GM23248 (cell line): ENCODE data around the gene MVD. TPM values are rescaled to one million over a fixed set of nuclear protein-coding genes. Genes with fewer than 3 reads are reported as not detected.

Experiments used
- DNase-seq: peaks from one replicate; pipeline ENCODE4 v3.0.0-alpha.2; 2015
- H2AFZ ChIP-seq: fragments of 200-600 bp; sonication (generic); 2 replicates; pipeline ENCODE4 v1.6.1; 2016; ENCODE audit warnings: antibody characterized with exemption
- H3F3A ChIP-seq: fragments of 200-600 bp; sonication (generic); 2 replicates; pipeline ENCODE4 v1.6.1; 2016; ENCODE audit warnings: mild to moderate bottlenecking, antibody characterized with exemption, mixed run types; ENCODE audit not compliant: insufficient read depth
- H3K27ac ChIP-seq: fragments of 200-600 bp; sonication (generic); 2 replicates; pipeline ENCODE4 v1.5.1; 2016; ENCODE audit warnings: mild to moderate bottlenecking
- H3K27me3 ChIP-seq: fragments of 200-600 bp; sonication (generic); replicated peaks from 2 replicates; pipeline ENCODE4 v1.6.1; 2016; ENCODE audit warnings: mild to moderate bottlenecking; ENCODE audit not compliant: insufficient read depth
- H3K36me3 ChIP-seq: fragments of 200-600 bp; sonication (generic); 2 replicates; pipeline ENCODE4 v1.6.1; 2016; ENCODE audit warnings: low read depth, mild to moderate bottlenecking
- H3K4me1 ChIP-seq: fragments of 200-600 bp; sonication (generic); 2 replicates; pipeline ENCODE4 v1.6.1; 2016; ENCODE audit warnings: mild to moderate bottlenecking; ENCODE audit not compliant: insufficient read depth
- H3K4me2 ChIP-seq: fragments of 200-600 bp; sonication (generic); one replicate; pipeline ENCODE4 v1.6.1; 2016; ENCODE audit warnings: mild to moderate bottlenecking; ENCODE audit not compliant: unreplicated experiment
- H3K4me3 ChIP-seq: fragments of 200-600 bp; sonication (generic); 2 replicates; pipeline ENCODE4 v1.5.1; 2016; ENCODE audit warnings: mild to moderate bottlenecking
- H3K79me2 ChIP-seq: fragments of 200-600 bp; sonication (generic); 2 replicates; pipeline ENCODE4 v1.6.1; 2016; ENCODE audit warnings: mild to moderate bottlenecking; ENCODE audit not compliant: insufficient read depth
- H3K9ac ChIP-seq: fragments of 200-600 bp; sonication (generic); 2 replicates; pipeline ENCODE4 v1.6.1; 2016; ENCODE audit warnings: mild to moderate bottlenecking
- H3K9me2 ChIP-seq: fragments of 200-600 bp; sonication (generic); 2 replicates; pipeline ENCODE4 v1.6.1; 2016; ENCODE audit warnings: mixed run types, mild to moderate bottlenecking, moderate library complexity; ENCODE audit not compliant: insufficient read depth
- H3K9me3 ChIP-seq: fragments of 200-600 bp; sonication (generic); one replicate; pipeline ENCODE4 v1.6.1; 2017; ENCODE audit warnings: low read depth
- H4K20me1 ChIP-seq: fragments of 200-600 bp; sonication (generic); 2 replicates; pipeline ENCODE4 v1.6.0; 2016; ENCODE audit not compliant: insufficient read depth
- EZH2 ChIP-seq: fragments of 200-600 bp; sonication (generic); IDR thresholded peaks from 2 replicates; pipeline ENCODE4 v1.6.1; 2018; ENCODE audit warnings: antibody characterized with exemption, mild to moderate bottlenecking; ENCODE audit not compliant: insufficient read depth, poor library complexity, severe bottlenecking
- EZH2phosphoT487 ChIP-seq: fragments of 200-600 bp; sonication (generic); IDR thresholded peaks from 2 replicates; pipeline ENCODE4 v1.6.1; 2018; ENCODE audit warnings: antibody characterized with exemption, moderate library complexity, mild to moderate bottlenecking, low read depth; ENCODE audit not compliant: insufficient read depth
- WGBS, 2 experiments: methylation state at CpG; one replicate each; pipeline ENCODE4 v1.1.6; 2015 to 2017; ENCODE audit warnings: low lambda C conversion rate in 2 of 2, low coverage in 1 of 2; ENCODE audit errors: missing lambda C conversion rate in 2 of 2; 5-methylcytosine and 5-hydroxymethylcytosine counted together
- in situ Hi-C: fragments of 300-500 bp; cut with MboI; formaldehyde crosslinking; loops from 2 replicates; pipeline ENCODE4 v1.15.0; 2020
- polyA plus RNA-seq: library from polyadenylated mRNA; unstranded; fragments of >200 nt; fragmentation: Nextera tagmentation; extraction: Ambion mirVana; gene quantifications from 2 replicates; pipeline ENCODE4 v1.2.1, GENCODE V29; 2016
- total RNA-seq: library from RNA; depleted of rRNA; stranded (reverse); fragments of >200 nt; shearing (Covaris generic); gene quantifications from 2 replicates; pipeline ENCODE4 v1.2.3, GENCODE V29; 2014

Gene MVD
- total and polyA plus RNA-seq, 2 experiments from 2014 or later, result 25.0 to 27.4 TPM

DNA sequence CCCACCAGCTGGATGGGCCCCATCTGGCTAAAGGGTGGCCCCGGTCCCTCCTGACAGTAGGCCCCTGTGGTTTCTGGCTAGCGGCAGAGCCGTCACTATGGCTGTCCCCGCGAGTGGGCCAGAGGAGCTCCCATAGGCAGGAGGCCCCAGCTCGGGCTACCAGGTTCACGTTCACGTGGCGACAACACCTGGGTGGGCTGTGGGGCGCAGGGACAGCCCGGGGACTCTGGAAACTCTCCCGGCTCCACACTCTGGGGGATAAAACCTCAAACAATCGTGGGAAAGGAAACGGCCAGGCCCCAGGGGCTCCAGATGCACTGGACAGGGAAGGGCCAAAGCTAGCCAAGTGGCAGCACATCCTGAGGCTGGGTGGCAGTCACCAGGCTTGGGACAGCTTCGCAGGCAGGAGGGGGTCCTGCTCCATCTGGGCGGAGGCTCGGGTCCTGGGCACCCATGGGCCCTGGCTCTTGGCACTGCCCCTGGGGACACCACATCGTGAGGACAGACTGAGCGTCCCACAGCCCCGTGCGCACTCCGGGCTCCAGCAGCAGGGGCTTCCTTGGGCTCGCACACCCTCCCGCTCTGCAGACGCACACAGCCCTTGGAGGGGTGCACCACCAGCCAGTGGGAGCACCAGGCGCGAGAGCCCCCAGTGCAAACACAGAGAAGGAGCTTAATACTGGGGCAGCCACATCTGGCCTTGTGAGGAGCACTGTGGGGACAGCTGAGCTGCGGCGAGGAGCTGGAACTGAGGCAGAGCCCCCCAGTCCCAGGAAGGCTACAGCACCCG is 38.9 kb upstream of the MVD start:
- Histone ChIP-seq H3K9ac (no peak overlapping the region), H3K4me1 (peaks cover 7% of the 10 kb centered on the region), H4K20me1 (no peaks in the 10 kb centered on the region), H3K79me2 (peaks cover 3% of the 10 kb centered on the region; the same call in 1 of the 2 replicates), H3K4me3 (no peak overlapping the region), H3K9me3 (no peaks in the 10 kb centered on the region), H3K27ac (no peak overlapping the region), H3F3A (no peaks in the 10 kb centered on the region), H3K4me2 (no peak overlapping the region), H3K27me3 (no peaks in the 10 kb centered on the region), H3K36me3 (no peaks in the 10 kb centered on the region), H3K9me2 (no peaks in the 10 kb centered on the region), H2AFZ (no peak overlapping the region)
- in situ Hi-C loops, result no loop called here
- no peak for DNase-seq
- WGBS, 2 experiments, result 89 to 90% methylated on average over 25 to 28 of the region's 30 CpGs
- TF ChIP-seq EZH2, result no peak
- no peak for TF ChIP-seq EZH2phosphoT487

DNA sequence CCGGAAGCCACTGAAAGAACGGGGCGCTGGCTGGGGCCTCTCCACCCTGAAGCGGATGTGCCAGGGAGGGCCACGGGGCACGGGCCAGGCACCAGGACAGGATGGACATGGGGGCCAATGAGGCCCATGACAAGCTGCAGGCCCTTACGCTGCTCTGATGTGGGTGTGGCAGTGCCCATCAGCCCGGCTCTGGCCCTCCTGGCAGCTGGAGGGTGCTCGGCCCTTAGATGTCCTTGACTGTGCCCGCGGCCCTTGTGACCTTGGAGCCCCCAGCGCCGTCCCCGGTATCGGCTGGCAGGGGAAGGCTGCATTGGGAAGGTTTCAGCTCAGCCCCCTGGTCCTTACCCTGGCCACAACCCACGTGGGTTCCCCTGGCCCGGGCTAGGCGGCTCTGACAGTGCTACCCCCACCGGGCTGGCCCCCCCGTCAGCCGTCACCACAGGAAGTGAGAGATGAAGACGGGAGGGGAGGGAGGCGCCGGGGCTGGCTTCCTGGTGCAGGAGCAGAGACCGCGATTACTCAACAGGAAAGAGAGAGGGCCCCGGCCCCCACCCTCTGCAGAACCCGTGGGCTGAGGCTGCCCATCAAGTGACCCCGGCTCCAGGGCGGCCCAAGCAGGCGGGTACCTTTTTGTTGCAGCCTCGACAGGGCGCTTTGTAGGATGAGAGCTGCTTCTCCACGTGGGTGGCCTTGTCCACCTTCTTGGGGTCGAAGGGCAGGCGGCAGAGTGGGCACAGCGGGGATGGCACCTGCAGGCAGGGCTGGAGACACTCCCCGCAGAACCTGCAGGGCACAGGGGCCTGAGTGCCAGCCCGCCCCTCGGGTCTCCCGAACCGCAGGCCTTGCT is 38.0 kb upstream of the MVD start:
- H3F3A ChIP-seq, result no peaks in the 10 kb centered on the region
- no peaks in the 10 kb centered on the region for H3K27me3 ChIP-seq
- H3K79me2 ChIP-seq, result no peaks in the 10 kb centered on the region
- TF ChIP-seq EZH2, result no peak
- TF ChIP-seq EZH2phosphoT487, result no peak
- H3K9ac ChIP-seq, result no peak overlapping the region
- no peak overlapping the region for H3K27ac ChIP-seq
- DNase-seq, result peak; percentile 73
- 64 to 75% methylated on average over 33 to 36 of the region's 42 CpGs for WGBS, 2 experiments
- H4K20me1 ChIP-seq, result no peaks in the 10 kb centered on the region
- peaks cover 7% of the 10 kb centered on the region for H3K4me1 ChIP-seq
- no peaks in the 10 kb centered on the region for H3K36me3 ChIP-seq
- no peak overlapping the region for H3K4me3 ChIP-seq
- no peaks in the 10 kb centered on the region for H3K9me3 ChIP-seq
- H3K9me2 ChIP-seq, result no peaks in the 10 kb centered on the region
- no peak overlapping the region for H3K4me2 ChIP-seq
- no peak overlapping the region for H2AFZ ChIP-seq
- in situ Hi-C loops, result no loop called here

GRCh38 chr16:88700322-88700635 is 37.4 kb upstream of the MVD start:
- Histone ChIP-seq H3K79me2 (no peaks in the 10 kb centered on the region), H3K4me3 (no peak overlapping the region), H3K9me3 (no peaks in the 10 kb centered on the region), H3K27me3 (no peaks in the 10 kb centered on the region), H3K9me2 (no peaks in the 10 kb centered on the region), H3K4me1 (peaks cover 7% of the 10 kb centered on the region), H3F3A (no peaks in the 10 kb centered on the region), H3K9ac (no peak overlapping the region), H2AFZ (no peak overlapping the region), H4K20me1 (no peaks in the 10 kb centered on the region), H3K36me3 (no peaks in the 10 kb centered on the region), H3K27ac (no peak overlapping the region), H3K4me2 (no peak overlapping the region)
- 86 to 89% methylated on average over 14 of the region's 14 CpGs for WGBS, 2 experiments
- no peak for DNase-seq
- in situ Hi-C loops, result no loop called here
- TF ChIP-seq EZH2phosphoT487 (no peak), EZH2 (no peak)

GRCh38 chr16:88699180-88699579 is 36.3 kb upstream of the MVD start:
- no peaks in the 10 kb centered on the region for H3K79me2 ChIP-seq
- H3K36me3 ChIP-seq, result no peaks in the 10 kb centered on the region
- H3K9me2 ChIP-seq, result no peaks in the 10 kb centered on the region
- no peak for DNase-seq
- peaks cover 3% of the 10 kb centered on the region; the same call in 1 of the 2 replicates for H3K4me1 ChIP-seq
- H3K9ac ChIP-seq, result no peak overlapping the region
- in situ Hi-C loops, result no loop called here
- no peaks in the 10 kb centered on the region for H3K27me3 ChIP-seq
- H3K9me3 ChIP-seq, result no peaks in the 10 kb centered on the region
- no peak overlapping the region for H3K27ac ChIP-seq
- no peaks in the 10 kb centered on the region for H4K20me1 ChIP-seq
- H3F3A ChIP-seq, result no peaks in the 10 kb centered on the region
- H3K4me2 ChIP-seq, result no peak overlapping the region
- H3K4me3 ChIP-seq, result no peak overlapping the region
- WGBS, 2 experiments, result 93 to 98% methylated on average over 15 to 16 of the region's 16 CpGs
- H2AFZ ChIP-seq, result no peak overlapping the region
- TF ChIP-seq EZH2 (no peak), EZH2phosphoT487 (no peak)
